Activated naive CD4-positive, alpha-beta T cell treated with anti-CD3 and anti-CD28 coated beads, Interleukin-2, amount 50 U/mL, for 24 hours (primary cell): Measurements from ENCODE around the gene PAF1.

Source experiments
- H3K27ac Mint-ChIP-seq: one replicate; pipeline ENCODE4 v1.8.0; 2021; ENCODE audit warnings: mild to moderate bottlenecking, mixed read lengths
- H3K27me3 Mint-ChIP-seq: one replicate; pipeline ENCODE4 v1.8.0; 2021; ENCODE audit warnings: mixed read lengths
- H3K36me3 Mint-ChIP-seq: one replicate; pipeline ENCODE4 v1.8.0; 2021; ENCODE audit warnings: mixed read lengths
- H3K4me1 Mint-ChIP-seq: one replicate; pipeline ENCODE4 v1.8.0; 2021; ENCODE audit warnings: mixed read lengths
- H3K4me3 Mint-ChIP-seq: one replicate; pipeline ENCODE4 v1.8.0; 2021; ENCODE audit warnings: mild to moderate bottlenecking, mixed read lengths
- H3K9me3 Mint-ChIP-seq: one replicate; pipeline ENCODE4 v1.8.0; 2021; ENCODE audit warnings: mixed read lengths

Gene PAF1

DNA sequence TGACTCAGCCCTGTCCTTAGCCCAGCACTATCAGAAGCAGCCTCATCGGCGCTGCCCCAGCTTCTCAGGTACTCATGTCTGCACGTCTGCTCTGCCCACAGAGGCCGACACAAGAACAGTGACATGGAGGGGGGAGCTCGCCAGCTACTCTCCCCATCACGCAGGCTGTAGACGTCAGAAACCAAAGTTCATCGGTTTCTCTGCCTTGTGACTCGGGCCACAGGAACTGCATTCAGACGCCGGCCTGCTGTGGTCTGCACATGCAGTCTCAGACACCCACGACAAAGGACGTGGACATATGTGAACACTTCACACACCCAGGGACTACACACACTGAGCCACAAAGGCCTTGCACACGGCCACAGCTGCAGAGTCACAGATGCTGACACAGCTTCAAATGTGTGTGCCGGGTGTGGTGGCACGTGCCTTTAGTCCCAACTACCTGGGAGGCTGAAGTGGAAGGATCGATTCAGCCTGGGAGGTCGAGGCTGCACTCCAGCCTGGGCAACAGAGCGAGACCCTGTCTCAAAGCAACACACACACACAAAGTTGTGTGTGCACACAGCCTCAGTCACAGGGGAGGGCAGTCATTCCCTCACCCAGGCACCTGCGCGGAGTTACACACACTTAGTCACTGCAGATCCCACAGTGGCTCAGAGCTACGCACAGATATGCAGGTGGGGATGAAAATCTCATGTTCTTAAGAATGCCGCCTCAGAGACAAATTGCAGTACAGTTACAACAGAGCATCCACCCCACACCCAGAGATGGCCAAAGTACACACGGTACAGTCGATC lies 10.8 kb upstream of the PAF1 start:
- Mint-ChIP-seq H3K27me3 (no peaks in the 10 kb centered on the region), H3K27ac (peak overlapping the region; percentile 97), H3K4me3 (peak overlapping the region; percentile 81), H3K4me1 (peaks cover 74% of the 10 kb centered on the region), H3K9me3 (no peaks in the 10 kb centered on the region), H3K36me3 (no peaks in the 10 kb centered on the region)

DNA sequence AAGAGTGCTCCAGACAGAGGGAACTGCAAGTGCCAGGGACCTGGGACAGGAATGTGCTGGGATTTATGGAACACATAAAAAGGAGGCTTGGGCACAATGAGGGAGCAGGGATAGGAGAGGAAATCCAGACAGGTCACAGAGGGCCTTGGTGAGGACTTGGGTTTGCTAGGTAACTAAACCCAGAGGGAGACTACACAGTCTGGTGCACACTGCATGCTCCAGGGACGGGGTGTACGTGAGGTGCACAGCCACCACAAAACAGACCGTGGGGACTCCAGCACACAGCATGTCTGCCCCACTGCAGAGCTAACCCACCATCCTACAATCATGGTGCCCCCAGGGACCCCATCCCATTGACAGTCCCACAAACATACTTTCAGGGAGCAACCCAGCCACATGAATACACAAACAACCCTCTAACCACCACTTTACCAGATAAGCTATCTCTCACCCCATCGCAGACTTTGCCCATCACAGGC lies 10.2 kb upstream of the PAF1 start:
- no peaks in the 10 kb centered on the region for H3K36me3 Mint-ChIP-seq
- H3K27me3 Mint-ChIP-seq: no peaks in the 10 kb centered on the region
- peak overlapping the region; percentile 81 for H3K4me3 Mint-ChIP-seq
- peak overlapping the region; percentile 97 for H3K27ac Mint-ChIP-seq
- H3K9me3 Mint-ChIP-seq: no peaks in the 10 kb centered on the region
- H3K4me1 Mint-ChIP-seq: peaks cover 70% of the 10 kb centered on the region

DNA sequence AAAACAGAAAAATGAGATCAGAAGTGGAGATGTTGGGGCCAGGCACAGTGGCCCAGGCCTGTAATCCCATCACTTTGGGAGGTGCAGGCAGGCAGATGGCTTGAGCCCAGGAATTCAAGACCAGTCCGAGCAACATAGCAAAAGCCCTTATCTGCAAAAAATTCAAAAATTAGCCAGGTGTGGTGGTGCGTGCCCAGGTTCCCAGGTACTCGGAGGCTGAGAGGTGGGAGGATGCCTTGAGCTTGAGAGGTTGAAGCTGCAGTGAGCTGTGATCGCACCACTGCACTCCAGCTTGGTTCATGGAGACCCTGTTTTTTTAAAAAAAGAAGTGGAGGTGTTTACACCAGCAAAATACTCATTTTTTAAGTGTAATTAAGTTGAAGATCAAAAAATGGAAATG lies 9.2 kb upstream of the PAF1 start:
- H3K4me3 Mint-ChIP-seq: peak overlapping the region; percentile 9
- H3K4me1 Mint-ChIP-seq: peaks cover 65% of the 10 kb centered on the region
- H3K27me3 Mint-ChIP-seq: no peaks in the 10 kb centered on the region
- H3K27ac Mint-ChIP-seq: peak overlapping the region; percentile 39
- H3K36me3 Mint-ChIP-seq: no peaks in the 10 kb centered on the region
- no peaks in the 10 kb centered on the region for H3K9me3 Mint-ChIP-seq

DNA sequence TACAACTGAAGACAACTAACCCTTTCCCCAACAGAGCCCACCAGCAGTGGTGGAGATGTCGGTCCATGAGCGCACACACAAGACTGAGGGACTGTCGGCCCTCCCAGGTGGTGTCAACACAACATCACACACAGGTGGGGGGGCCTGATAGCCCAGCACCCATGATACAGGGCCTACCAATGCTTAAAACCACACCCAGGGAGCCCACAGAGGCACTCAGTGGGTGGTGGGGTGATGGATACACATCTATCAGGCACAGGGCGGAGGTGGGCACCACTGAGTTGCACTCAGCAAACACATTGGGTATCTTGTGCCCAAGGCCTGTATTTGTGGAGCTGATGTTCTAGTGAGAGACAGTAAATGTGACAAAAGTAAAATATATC lies 8.8 kb upstream of the PAF1 start:
- Mint-ChIP-seq H3K9me3 (no peaks in the 10 kb centered on the region), H3K27ac (peak overlapping the region; percentile 39), H3K4me3 (peak overlapping the region; percentile 12), H3K36me3 (no peaks in the 10 kb centered on the region), H3K27me3 (no peaks in the 10 kb centered on the region), H3K4me1 (peaks cover 63% of the 10 kb centered on the region)

DNA sequence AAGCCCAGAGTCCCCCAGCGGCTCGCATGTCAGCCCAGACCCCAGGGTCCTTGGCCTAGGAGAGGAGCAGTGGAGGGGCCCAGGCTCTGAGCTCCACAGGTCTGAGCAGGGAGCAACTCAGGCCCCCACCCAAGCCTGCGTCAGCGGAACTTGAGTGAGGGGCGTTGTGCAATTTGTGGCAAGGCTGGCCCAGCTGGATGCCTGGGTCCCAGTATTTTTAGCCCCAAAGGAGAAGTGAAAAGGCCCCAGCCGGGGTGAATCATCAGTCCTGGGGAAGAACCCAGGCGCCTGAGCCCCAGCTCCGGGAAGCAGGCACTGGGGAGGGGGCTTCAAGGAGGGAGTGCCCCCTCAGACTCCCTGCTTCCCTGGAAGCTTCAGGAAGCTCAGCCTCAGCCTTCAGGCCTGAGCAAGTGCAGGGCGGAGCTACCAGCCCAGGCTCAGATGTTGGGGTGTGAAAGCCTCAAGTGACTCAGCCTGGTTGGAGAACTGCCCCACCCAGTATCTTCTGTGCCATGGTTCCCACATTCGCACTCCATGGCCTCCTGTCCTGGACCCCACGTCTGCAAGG lies 7.5 kb upstream of the PAF1 start:
- Mint-ChIP-seq H3K27ac (no peak overlapping the region), H3K9me3 (no peaks in the 10 kb centered on the region), H3K27me3 (no peaks in the 10 kb centered on the region), H3K4me3 (peak overlapping the region; percentile 50), H3K36me3 (peaks cover 2% of the 10 kb centered on the region), H3K4me1 (peaks cover 63% of the 10 kb centered on the region)

DNA sequence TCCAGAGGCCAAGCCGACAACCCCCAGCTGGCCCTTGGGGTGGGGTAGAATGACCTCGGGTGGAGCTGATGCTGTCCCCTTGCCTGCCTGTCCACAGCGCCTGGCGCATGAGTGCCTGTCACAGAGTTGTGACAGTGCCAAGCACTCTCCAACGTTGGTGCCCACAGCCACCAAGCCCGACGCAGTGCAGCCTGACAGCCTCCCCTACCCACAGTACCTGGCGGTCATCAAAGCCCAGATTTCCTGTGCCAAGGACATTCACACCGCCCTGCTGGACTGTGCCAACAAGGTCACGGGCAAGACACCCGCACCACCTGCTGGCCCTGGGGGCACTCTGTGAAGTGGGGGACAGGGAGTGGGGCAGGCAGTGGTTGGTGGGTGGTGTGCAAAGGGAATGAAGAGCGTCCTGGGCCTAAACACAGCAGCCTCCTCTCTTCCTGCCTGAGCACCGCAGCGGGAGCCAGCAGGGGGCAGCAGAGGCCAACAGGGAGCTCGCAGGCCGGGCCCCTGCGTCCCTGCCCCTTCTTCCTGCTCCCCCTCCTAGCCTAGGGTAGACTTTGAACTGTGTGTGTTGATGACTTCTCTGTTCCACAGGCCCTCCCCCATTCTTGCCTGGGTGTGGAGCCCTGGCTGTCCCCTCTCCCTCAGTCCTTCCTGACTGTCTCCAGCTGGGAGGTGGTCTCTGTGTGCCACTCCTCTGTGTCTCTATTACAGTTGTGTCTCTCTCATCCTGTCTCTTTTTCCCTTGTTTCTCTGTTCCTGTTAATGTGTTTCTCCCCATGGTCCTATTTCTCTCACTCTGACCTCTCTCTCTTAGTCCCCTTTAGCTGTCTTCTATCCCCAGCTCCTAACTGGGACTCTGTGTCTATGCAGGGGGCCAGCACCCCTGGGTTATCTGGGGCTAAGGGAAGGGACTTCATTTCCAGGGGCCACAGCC lies 6.7 kb upstream of the PAF1 start:
- H3K36me3 Mint-ChIP-seq: peaks cover 2% of the 10 kb centered on the region
- H3K4me1 Mint-ChIP-seq: peaks cover 62% of the 10 kb centered on the region
- no peaks in the 10 kb centered on the region for H3K9me3 Mint-ChIP-seq
- H3K27ac Mint-ChIP-seq: peak overlapping the region; percentile 71
- no peaks in the 10 kb centered on the region for H3K27me3 Mint-ChIP-seq
- peak overlapping the region; percentile 50 for H3K4me3 Mint-ChIP-seq

DNA sequence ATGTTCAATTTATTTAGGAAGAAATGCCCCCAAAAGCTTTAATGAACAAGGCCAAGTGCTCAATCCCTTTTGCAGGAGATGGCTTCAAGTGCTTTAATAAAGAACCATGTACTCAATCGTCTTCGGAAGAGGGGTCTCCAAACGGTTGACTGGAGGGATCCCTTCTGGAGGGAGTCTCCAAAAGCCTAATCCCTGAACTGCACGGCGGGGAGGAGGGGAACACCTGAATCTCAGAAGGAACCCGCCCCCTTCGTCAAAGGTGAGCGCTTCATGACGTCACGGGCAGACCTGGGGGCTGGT lies 505 bp downstream of the PAF1 start:
- no peaks in the 10 kb centered on the region for H3K27me3 Mint-ChIP-seq
- peak overlapping the region; percentile 96 for H3K4me3 Mint-ChIP-seq
- H3K36me3 Mint-ChIP-seq: peaks cover 10% of the 10 kb centered on the region
- peak overlapping the region; percentile 94 for H3K27ac Mint-ChIP-seq
- peaks cover 38% of the 10 kb centered on the region for H3K4me1 Mint-ChIP-seq
- H3K9me3 Mint-ChIP-seq: no peaks in the 10 kb centered on the region

DNA sequence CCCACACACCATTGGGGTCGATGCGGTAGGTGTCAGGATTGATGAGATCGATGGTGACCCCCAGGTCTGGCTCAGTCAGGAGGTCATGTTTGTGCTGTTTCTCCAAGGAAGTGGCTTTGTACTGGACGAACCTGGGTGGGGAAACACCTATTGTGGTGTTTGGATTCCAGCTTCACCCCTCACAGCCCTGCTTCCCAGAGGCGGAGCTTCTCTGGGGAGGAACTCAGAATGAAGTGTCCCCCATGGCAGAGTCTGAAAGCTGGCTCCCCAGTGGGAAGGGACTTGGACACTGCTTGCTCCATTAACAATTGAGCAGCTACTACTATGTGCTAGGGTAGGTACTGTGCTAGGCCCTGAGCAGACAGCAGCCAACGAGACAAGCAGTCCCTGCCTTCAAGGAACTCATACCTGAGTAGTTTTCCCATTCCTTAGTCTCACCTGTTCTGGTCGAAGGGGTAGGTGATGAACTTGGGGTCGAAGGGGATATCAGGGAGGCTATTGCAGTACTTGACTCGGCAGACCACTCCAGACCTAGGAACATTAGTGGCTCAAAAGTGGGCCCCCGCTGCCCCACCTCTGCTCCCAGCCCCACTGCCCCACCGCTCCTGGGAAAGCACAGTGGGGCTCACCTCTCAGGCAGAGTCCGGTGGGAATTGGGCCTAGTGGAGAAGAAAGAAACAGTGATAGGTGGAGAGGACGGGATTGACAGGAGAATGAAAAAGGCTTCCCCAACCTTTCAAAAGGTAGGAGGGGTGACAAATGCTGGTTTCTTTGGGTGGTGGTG lies 1.1 kb downstream of the PAF1 start:
- no peaks in the 10 kb centered on the region for H3K27me3 Mint-ChIP-seq
- H3K36me3 Mint-ChIP-seq: peaks cover 10% of the 10 kb centered on the region
- peak overlapping the region; percentile 94 for H3K27ac Mint-ChIP-seq
- H3K9me3 Mint-ChIP-seq: no peaks in the 10 kb centered on the region
- H3K4me1 Mint-ChIP-seq: peaks cover 35% of the 10 kb centered on the region
- peak overlapping the region; percentile 96 for H3K4me3 Mint-ChIP-seq

DNA sequence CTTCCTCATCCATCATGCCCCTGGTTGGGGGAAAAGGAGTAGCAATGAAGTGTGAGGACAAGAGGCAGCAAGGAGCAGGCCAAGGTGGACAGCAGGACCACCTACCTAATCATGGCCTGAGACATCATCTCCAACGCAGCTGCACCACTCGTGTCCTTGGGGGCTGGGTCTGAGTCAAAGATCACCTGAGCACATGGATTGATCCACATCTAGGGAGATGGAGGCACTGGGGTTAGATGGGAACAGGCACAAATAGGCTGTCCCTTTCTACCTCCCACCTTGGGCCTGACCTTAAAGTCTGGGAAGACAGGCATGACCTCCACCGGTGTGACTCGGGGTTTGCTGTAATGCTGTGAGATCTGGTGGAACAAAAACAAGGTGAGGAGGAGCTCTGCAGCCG lies 2.2 kb downstream of the PAF1 start:
- no peak overlapping the region for H3K4me3 Mint-ChIP-seq
- peak overlapping the region; percentile 74 for H3K27ac Mint-ChIP-seq
- peaks cover 8% of the 10 kb centered on the region for H3K36me3 Mint-ChIP-seq
- H3K9me3 Mint-ChIP-seq: no peaks in the 10 kb centered on the region
- peaks cover 32% of the 10 kb centered on the region for H3K4me1 Mint-ChIP-seq
- no peaks in the 10 kb centered on the region for H3K27me3 Mint-ChIP-seq

DNA sequence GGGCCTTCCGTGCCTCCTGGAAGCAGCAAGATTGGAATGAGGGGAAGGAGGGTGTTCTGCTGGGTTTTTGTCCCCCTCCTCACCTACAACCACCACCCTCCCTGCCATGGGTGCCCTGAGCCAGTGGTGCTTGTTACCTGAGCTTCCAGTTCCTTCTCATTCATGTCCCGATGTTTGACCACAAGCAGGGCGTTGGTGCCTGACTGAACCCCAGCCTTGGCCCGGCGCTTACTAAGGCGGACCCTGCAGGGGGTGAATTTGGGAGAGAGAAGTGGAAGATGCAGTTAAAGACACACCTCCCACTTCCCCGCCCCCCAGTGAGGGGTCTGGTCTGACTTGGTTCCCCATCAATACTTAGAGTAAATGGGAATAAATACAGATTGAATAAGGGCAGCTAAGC lies 4.3 kb downstream of the PAF1 start:
- H3K27me3 Mint-ChIP-seq: no peaks in the 10 kb centered on the region
- H3K36me3 Mint-ChIP-seq: peaks cover 9% of the 10 kb centered on the region
- H3K4me3 Mint-ChIP-seq: no peak overlapping the region
- peak overlapping the region; percentile 12 for H3K27ac Mint-ChIP-seq
- H3K4me1 Mint-ChIP-seq: peaks cover 19% of the 10 kb centered on the region
- no peaks in the 10 kb centered on the region for H3K9me3 Mint-ChIP-seq

DNA sequence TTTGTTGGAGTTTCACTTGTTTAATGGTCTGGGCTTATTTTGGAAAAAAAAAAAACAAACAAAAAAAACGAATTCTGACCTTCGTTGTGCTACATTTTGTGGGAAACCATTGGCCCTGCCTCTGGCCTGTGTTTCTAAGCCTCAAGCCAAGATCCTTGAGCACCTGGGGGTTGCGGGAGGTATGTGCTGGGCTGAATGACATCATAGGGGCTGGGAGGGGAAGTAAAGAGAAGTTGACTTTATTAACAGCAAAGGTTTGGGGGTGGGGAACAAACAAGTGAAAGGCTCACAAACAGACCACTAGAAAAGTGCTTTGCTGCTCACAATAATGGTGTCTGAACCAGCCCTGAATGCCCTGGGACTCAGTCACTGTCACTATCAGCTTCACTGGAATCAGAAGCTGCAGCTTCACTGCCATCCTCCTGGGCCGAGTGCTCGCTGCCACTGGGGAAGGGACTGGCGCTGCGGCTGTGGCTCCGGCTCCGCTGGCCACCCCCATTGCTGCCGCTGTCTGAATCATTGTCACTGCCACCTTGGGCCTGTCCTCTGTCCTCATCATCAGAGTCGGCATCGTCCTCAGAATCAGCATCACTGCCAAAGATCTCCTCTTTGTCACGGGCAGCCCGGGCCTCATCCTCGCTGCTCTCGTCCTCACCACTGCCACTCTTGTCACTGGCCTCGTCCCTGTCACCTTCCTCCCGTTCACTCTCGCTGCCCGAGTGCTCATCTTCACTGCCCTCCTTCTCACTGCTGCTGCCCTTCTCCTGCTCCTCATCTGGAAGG lies 5.1 kb downstream of the PAF1 start:
- H3K9me3 Mint-ChIP-seq: no peaks in the 10 kb centered on the region
- no peak overlapping the region for H3K4me3 Mint-ChIP-seq
- peak overlapping the region; percentile 68 for H3K27ac Mint-ChIP-seq
- peaks cover 16% of the 10 kb centered on the region for H3K36me3 Mint-ChIP-seq
- H3K27me3 Mint-ChIP-seq: no peaks in the 10 kb centered on the region
- peaks cover 16% of the 10 kb centered on the region for H3K4me1 Mint-ChIP-seq

DNA sequence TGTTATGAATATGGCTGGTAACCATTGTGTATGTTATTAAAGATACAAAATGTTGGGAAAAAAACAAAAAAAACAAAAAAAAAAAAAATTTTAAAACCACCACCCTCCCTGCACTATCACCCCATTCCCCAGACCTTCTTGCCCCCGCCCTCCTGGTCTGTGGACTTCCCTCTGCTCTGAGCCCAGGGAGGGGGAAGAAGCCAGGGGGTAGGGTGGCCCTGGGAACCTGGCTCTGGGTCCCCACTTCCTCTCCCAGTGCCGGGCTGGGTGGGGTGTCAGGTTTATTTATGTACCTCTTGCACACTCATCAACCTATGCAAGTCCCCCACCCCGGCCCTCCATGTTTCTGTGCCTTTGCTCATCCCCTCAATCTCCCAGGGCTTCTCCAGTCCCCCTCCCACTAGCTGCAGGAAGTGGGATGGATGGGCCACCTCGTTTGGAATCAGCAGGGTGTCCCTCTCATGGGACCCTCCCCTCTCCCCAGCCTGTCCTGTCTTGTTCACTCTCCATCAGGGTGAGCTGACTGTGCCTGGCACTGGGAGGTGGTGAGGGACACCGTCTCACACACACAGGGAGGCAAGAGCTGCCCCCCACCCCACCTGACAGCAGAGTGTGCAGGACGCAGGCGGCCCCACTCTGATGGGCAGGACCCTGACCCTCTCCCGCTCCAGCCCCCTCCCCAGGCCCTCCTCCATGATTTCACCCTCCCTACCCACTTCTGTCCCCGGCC lies 5.9 kb downstream of the PAF1 start:
- Mint-ChIP-seq H3K27ac (peak overlapping the region; percentile 72), H3K36me3 (peaks cover 17% of the 10 kb centered on the region), H3K9me3 (no peaks in the 10 kb centered on the region), H3K27me3 (no peaks in the 10 kb centered on the region), H3K4me1 (peaks cover 11% of the 10 kb centered on the region), H3K4me3 (no peak overlapping the region)

DNA sequence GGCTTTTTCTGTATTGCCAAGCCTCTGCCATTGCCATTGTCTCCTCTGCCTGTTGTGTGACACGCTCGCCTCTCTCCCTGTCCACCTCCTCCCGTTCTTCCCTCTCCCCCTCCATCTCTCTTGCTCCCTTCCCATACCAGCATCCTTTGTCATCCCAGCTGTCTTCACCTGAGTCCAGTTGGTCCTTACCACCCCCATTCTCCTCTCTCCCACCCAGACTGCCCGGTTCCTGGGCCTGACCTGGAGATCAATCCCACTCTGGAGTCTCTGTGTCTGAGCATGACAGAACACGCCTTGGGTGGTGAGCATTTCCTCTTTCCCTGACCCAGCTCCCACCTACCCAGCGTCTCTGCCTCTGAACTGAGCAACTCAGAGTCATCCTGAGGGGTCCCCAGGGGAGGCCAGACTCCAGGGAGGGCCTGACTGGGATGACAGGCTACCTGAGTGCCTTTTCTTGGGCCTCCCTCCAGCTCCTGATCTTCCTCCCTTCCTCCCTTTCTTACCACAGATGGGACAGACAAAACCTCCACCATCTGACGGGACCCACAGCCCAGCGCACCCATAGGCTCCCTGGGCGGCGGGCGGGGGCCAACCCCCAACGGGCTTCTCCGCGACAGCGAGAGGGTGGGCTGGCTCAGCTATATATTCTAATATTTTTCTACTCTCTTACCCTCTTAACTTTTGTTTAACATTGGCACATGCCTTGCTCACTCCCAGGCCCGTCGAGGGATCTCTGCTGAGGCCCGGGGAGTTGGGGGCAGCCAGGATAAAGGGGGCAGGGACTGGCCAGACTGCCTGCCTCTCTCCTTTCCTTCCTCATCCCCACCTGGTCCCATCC lies 7.7 kb downstream of the PAF1 start:
- Mint-ChIP-seq H3K27ac (no peak overlapping the region), H3K9me3 (no peaks in the 10 kb centered on the region), H3K4me3 (no peak overlapping the region), H3K27me3 (no peaks in the 10 kb centered on the region), H3K4me1 (peaks cover 1% of the 10 kb centered on the region), H3K36me3 (peaks cover 21% of the 10 kb centered on the region)
